Colonic mucosa (tissue), 4 donors: Measurements from ENCODE around the gene RIT1. TPM values are rescaled to one million over a fixed set of nuclear protein-coding genes. Genes with fewer than 3 reads are reported as not detected.

Experiments used
- DNase-seq: peaks from one replicate; pipeline ENCODE4 v3.0.0-alpha.2; 2020
- H3K27ac ChIP-seq: fragments of 200-600 bp; one replicate; pipeline ENCODE4 v1.8.0; 2021
- H3K27me3 ChIP-seq: fragments of 200-600 bp; one replicate; pipeline ENCODE4 v1.8.0; 2021
- H3K36me3 ChIP-seq: fragments of 200-600 bp; one replicate; pipeline ENCODE4 v1.8.0; 2021
- H3K4me1 ChIP-seq: fragments of 200-600 bp; one replicate; pipeline ENCODE4 v1.8.0; 2021; ENCODE audit warnings: mild to moderate bottlenecking
- H3K4me3 ChIP-seq: fragments of 200-600 bp; one replicate; pipeline ENCODE4 v1.8.0; 2021
- H3K9ac ChIP-seq, 2 donors: one replicate each; pipeline ENCODE4 v1.7.0; 2013; ENCODE audit warnings: control low read depth in 2 of 2, low read depth in 2 of 2, low read length in 2 of 2
- H3K9me3 ChIP-seq: fragments of 200-600 bp; one replicate; pipeline ENCODE4 v1.8.0; 2021
- intact Hi-C: fragments of 100-400 bp; cut with DNase I; formaldehyde crosslinking; loops from one replicate; pipeline ENCODE4 v1.14.1; 2022
- total RNA-seq, 2 donors: library from RNA; stranded (reverse); fragmentation: NEBNext Ultra II Directional in 1 of 2; extraction: Animal tissue kit (Norgen Biotek cat#: 25700) in 1 of 2; gene quantifications; one replicate each; pipeline ENCODE4 v1.2.1, GENCODE V29; 2021
- TF ChIP-seq, protein P1 (sequence below): fragments of 200-600 bp; IDR thresholded peaks from one replicate; pipeline ENCODE4 v1.8.0; 2022; ENCODE audit warnings: antibody characterized with exemption, mild to moderate bottlenecking
- donor health status: healthy.
- donor health status: DM: no; HTN: no; CAD: no.
- donor health status: DM: no; HTN: no; CAD: no.

RIT1 gene
- total RNA-seq, 2 donors from 2014 or later, result 14.6 to 51.7 TPM

DNA sequence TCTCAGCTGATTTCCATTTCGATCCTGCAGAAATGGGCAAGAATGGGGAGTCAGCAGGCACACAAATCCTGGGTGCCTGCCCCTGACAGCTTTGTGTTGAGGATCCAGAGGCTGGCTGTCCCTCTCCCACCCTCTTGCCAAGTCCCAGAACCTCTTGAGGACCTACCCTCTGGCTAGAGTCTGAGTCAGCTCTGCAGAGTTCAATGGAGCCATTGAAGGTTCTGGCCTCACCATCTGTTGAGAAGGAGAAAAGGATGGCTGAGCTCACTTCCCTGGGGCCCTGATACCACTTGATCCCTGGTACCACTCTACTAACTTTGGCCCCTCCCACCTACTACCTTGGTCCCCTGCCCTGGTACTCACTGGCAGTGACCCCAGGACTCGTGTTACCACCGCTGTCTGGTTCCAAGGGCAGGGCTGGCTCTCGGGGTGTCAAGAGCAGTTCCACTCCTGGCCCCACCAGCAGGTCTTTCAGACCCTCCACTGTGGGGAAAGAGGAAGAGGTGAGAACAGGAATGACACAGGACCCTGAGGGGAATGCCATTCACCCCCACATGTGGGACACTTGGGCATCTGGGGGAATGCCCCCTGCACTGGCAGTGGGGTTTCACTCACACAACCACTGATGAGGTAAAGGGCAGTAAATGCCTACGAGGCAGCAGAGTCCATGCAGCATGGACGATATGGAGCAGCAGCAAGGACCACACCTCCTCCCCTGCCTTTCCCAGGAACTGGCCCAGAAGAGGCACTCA is 40.8 kb upstream of the RIT1 start:
- intact Hi-C loops, result no loop called here
- no peaks in the 10 kb centered on the region for H3K4me1 ChIP-seq
- no peak overlapping the region for H3K9ac ChIP-seq
- H3K9me3 ChIP-seq, result no peaks in the 10 kb centered on the region
- TF ChIP-seq, protein P1, sequence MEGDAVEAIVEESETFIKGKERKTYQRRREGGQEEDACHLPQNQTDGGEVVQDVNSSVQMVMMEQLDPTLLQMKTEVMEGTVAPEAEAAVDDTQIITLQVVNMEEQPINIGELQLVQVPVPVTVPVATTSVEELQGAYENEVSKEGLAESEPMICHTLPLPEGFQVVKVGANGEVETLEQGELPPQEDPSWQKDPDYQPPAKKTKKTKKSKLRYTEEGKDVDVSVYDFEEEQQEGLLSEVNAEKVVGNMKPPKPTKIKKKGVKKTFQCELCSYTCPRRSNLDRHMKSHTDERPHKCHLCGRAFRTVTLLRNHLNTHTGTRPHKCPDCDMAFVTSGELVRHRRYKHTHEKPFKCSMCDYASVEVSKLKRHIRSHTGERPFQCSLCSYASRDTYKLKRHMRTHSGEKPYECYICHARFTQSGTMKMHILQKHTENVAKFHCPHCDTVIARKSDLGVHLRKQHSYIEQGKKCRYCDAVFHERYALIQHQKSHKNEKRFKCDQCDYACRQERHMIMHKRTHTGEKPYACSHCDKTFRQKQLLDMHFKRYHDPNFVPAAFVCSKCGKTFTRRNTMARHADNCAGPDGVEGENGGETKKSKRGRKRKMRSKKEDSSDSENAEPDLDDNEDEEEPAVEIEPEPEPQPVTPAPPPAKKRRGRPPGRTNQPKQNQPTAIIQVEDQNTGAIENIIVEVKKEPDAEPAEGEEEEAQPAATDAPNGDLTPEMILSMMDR, result no peak
- H3K4me3 ChIP-seq, result no peak overlapping the region
- peaks cover 40% of the 10 kb centered on the region for H3K36me3 ChIP-seq
- no peak for DNase-seq
- no peak overlapping the region for H3K27ac ChIP-seq
- H3K27me3 ChIP-seq, result no peaks in the 10 kb centered on the region

DNA sequence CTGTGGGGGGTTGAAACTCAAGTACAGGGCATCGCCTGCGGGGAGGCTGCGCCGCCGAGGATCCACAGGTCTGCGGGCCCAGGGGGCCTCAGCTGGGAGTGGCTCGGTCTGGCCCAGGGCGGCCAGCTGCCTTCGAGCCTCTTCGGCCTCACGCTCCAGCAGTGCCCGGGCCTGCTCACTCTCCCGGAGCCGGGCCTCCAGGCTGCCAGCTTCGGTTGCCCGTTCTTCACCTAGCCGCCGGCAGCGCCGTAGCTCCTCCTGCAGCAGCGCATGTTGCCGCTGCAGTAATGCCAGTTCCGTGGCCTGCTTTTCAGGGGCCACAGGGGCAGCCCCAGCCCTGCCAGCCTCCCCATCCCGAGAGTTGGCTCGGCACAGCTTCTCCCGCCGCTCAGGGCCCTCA is 39.7 kb upstream of the RIT1 start:
- no peaks in the 10 kb centered on the region for H3K27me3 ChIP-seq
- no peak overlapping the region for H3K27ac ChIP-seq
- peaks cover 4% of the 10 kb centered on the region for H3K4me1 ChIP-seq
- H3K36me3 ChIP-seq, result peaks cover 37% of the 10 kb centered on the region
- H3K4me3 ChIP-seq, result no peak overlapping the region
- intact Hi-C loops, result no loop called here
- no peaks in the 10 kb centered on the region for H3K9me3 ChIP-seq
- TF ChIP-seq, protein P1, result no peak
- DNase-seq, result no peak
- H3K9ac ChIP-seq, result no peak overlapping the region

DNA sequence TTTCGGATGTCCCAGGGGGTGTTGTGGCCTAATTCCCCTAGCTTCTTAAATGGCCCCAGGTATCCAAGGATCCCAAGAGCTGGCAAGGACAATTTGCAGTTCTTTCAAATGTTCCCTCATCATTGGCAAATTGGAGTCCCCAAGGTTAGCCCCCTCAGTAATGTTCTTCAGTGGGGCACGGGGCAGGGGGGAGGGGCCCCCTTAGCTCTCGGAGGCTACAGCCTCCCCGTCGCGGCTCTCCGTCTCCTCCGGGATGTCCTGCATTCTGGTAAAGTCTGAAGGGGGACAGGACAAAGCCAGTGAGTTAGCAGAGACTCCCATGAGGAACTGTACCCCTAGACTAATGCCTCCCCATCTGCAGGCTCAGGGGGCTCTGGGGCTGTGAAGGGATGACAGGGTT is 36.6 kb upstream of the RIT1 start:
- DNase-seq, result no peak
- intact Hi-C loops, result no loop called here
- H3K27me3 ChIP-seq, result no peaks in the 10 kb centered on the region
- H3K27ac ChIP-seq, result no peak overlapping the region
- H3K4me1 ChIP-seq, result peaks cover 19% of the 10 kb centered on the region
- peaks cover 31% of the 10 kb centered on the region for H3K36me3 ChIP-seq
- H3K4me3 ChIP-seq, result no peak overlapping the region
- no peaks in the 10 kb centered on the region for H3K9me3 ChIP-seq
- TF ChIP-seq, protein P1, result no peak
- H3K9ac ChIP-seq, result no peak overlapping the region

DNA sequence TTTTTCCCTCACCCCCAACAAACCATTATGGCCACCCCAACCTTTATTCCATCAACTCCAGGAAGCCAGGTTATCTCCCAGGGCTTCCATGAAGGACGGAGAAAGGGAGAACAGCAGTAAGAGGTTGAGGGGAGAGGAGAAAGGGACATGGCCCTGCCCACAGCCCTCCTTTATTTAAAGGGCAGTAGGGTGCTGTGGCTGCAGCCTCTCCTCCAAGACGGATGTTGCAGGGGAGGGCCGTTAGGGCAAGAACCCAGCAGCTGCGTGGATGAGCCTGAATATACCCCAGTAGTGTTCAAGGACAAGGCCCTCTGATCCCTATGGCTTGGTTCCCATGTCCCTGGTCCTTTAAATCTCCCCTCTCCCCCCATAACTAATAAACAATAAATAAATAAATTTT is 36.1 kb upstream of the RIT1 start:
- Histone ChIP-seq H3K27me3 (no peaks in the 10 kb centered on the region), H3K9me3 (no peaks in the 10 kb centered on the region), H3K36me3 (peaks cover 31% of the 10 kb centered on the region), H3K4me3 (no peak overlapping the region), H3K27ac (no peak overlapping the region), H3K4me1 (peaks cover 19% of the 10 kb centered on the region), H3K9ac (no peak overlapping the region)
- intact Hi-C loops, result no loop called here
- DNase-seq, result no peak
- TF ChIP-seq, protein P1, result no peak

DNA sequence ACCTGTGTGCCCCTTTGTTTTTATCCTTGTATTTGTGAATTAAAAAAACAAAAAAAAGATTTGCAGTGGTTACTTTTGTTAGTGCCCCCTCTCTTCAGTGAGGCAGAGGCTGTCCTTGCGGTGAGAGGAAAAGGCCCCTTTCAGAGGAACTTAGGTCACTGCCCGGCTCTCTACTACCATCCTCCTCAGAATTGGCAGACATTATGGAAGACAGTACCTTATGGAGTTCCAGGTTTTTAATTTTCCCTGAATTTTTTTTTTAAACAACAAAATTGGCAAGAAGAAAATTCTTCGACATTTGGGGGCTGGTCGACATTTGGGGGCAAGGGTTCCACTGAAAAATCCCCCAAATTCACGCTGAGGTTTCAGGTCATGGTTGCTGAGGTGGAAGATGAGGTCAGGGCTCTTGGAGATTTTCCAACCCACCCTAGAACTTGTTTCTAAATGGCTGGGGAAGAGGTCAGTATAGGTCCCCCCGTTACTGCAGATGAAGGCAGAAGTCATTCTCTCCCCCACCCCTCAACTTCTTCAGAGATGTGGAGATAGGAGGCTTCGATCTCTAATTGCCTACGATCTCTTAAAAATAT is 35.6 kb upstream of the RIT1 start:
- intact Hi-C loops, result no loop called here
- H3K9me3 ChIP-seq, result no peaks in the 10 kb centered on the region
- H3K27me3 ChIP-seq, result no peaks in the 10 kb centered on the region
- peaks cover 24% of the 10 kb centered on the region for H3K4me1 ChIP-seq
- peak overlapping the region; percentile 5 for H3K27ac ChIP-seq
- DNase-seq, result no peak
- TF ChIP-seq, protein P1, result no peak
- H3K4me3 ChIP-seq, result no peak overlapping the region
- H3K9ac ChIP-seq, result no peak overlapping the region
- H3K36me3 ChIP-seq, result peaks cover 25% of the 10 kb centered on the region
